ENCODE data around the gene MAMDC4.
"Not testable (repeated sequence)": the region's sequence is repeated elsewhere in the genome, so short reads cannot be mapped to it uniquely, and the experiment has no call there.

DNA sequence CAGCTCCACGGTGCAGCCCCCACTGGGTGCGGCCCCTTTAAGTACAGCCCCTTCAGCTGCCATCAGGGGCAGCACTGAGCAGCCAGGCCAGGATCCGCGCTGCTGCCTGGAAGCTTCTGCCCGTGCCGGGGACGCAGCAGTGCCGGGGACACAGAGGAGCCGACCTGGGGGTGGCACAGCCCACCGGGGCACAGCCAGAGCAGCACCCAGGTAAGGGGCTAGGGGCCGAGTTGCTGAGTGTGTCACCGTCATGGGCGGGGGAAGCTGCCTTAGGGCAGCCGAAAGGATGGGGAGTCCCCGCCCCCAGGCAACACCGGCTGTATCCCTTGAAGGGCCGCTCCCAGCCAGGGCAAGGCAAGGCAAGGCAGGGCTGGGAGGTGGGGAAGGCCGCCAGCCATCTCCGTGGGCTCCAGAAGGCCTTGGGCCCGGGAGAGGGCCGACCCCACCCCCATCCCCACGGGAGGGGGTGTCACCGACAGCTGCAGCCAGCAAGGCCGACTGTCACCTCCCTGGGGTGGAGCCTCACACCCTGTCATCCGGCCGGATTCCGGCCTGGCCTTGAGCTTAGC is 9.7 kb upstream of the MAMDC4 start, which contains the start of gene AJM1:
- TF ChIP-seq, protein P1, sequence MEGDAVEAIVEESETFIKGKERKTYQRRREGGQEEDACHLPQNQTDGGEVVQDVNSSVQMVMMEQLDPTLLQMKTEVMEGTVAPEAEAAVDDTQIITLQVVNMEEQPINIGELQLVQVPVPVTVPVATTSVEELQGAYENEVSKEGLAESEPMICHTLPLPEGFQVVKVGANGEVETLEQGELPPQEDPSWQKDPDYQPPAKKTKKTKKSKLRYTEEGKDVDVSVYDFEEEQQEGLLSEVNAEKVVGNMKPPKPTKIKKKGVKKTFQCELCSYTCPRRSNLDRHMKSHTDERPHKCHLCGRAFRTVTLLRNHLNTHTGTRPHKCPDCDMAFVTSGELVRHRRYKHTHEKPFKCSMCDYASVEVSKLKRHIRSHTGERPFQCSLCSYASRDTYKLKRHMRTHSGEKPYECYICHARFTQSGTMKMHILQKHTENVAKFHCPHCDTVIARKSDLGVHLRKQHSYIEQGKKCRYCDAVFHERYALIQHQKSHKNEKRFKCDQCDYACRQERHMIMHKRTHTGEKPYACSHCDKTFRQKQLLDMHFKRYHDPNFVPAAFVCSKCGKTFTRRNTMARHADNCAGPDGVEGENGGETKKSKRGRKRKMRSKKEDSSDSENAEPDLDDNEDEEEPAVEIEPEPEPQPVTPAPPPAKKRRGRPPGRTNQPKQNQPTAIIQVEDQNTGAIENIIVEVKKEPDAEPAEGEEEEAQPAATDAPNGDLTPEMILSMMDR (IDR thresholded peaks at IDR 0.05): peak; percentile 80 to 94 (median 84)
- peak in 2 of 4 donors; percentile 14 to 39 for TF ChIP-seq POLR2AphosphoS5 (IDR thresholded peaks at IDR 0.05)
- TF ChIP-seq EP300 (IDR thresholded peaks at IDR 0.05): not testable (repeated sequence)

All from sigmoid colon (tissue), 4 donors.